ENCODE results near the gene NPHS1. TPM values are rescaled to one million over a fixed set of nuclear protein-coding genes. Genes with fewer than 3 reads are reported as not detected.

The NPHS1 gene
- not detected in 2 replicates for total RNA-seq (ENCODE audit: low replicate concordance)

- DNase-seq (ENCODE audit: low read depth), result no peak
- no peak for TF ChIP-seq CTCF (IDR thresholded peaks at IDR 0.05; ENCODE audit: insufficient read depth, low read length)
- no peak within 1 kb of the TSS for H3K4me3 ChIP-seq (ENCODE audit: low read depth, low read length)
These were observed at the start of gene NPHS1 for GRCh38 chr19:35852029-35852780. TSS of gene NPHS1 (minus strand) at chr19:35852504. CDS start at chr19:35851837, 667 bp downstream.

- no peak overlapping the region for H3K4me3 ChIP-seq (ENCODE audit: low read depth, low read length)
- TF ChIP-seq CTCF (IDR thresholded peaks at IDR 0.05; ENCODE audit: insufficient read depth, low read length), result no peak
- DNase-seq (ENCODE audit: low read depth), result peak; percentile 59
These were observed 48.8 kb upstream of the NPHS1 start for GRCh38 chr19:35901055-35901644.

- no peak for TF ChIP-seq CTCF (IDR thresholded peaks at IDR 0.05; ENCODE audit: insufficient read depth, low read length)
- H3K4me3 ChIP-seq (ENCODE audit: low read depth, low read length), result peak overlapping the region; percentile 78
- peak; percentile 76 for DNase-seq (ENCODE audit: low read depth)
These were observed 47.4 kb upstream of the NPHS1 start for GRCh38 chr19:35899547-35900214.

- H3K4me3 ChIP-seq (ENCODE audit: low read depth, low read length), result peak overlapping the region; percentile 78
- no peak for TF ChIP-seq CTCF (IDR thresholded peaks at IDR 0.05; ENCODE audit: insufficient read depth, low read length)
- DNase-seq (ENCODE audit: low read depth), result no peak
These were observed 46.1 kb upstream of the NPHS1 start for GRCh38 chr19:35898499-35898809.

- DNase-seq (ENCODE audit: low read depth), result no peak
- peak overlapping the region; percentile 78 for H3K4me3 ChIP-seq (ENCODE audit: low read depth, low read length)
- no peak for TF ChIP-seq CTCF (IDR thresholded peaks at IDR 0.05; ENCODE audit: insufficient read depth, low read length)
These were observed 45.6 kb upstream of the NPHS1 start for GRCh38 chr19:35897706-35898451.

- no peak overlapping the region for H3K4me3 ChIP-seq (ENCODE audit: low read depth, low read length)
- no peak for TF ChIP-seq CTCF (IDR thresholded peaks at IDR 0.05; ENCODE audit: insufficient read depth, low read length)
- DNase-seq (ENCODE audit: low read depth), result no peak
These were observed 44.3 kb upstream of the NPHS1 start for GRCh38 chr19:35896643-35897040.
